HepG2 (cell line): ENCODE results near the gene PHLDB1. TPM values are rescaled to one million over a fixed set of nuclear protein-coding genes. Genes with fewer than 3 reads are reported as not detected.
A peak's percentile ranks its signal among the peaks of the same experiment; 100 is the strongest.

Experiments used
- CBFB ChIP-seq: sonication (generic); formaldehyde crosslinking; IDR thresholded peaks from 2 replicates; pipeline ENCODE4 v1.4.0; 2020; ENCODE audit warnings: missing genetic modification reagents
- NCOR1 ChIP-seq: fragments of 200-600 bp; sonication (generic); IDR thresholded peaks from 2 replicates; pipeline ENCODE4 v1.7.0; 2017; ENCODE audit warnings: antibody characterized with exemption, low read length, borderline replicate concordance
- NFE2L1 ChIP-seq: sonication (generic); formaldehyde crosslinking; IDR thresholded peaks from 2 replicates; pipeline ENCODE4 v1.4.0; 2020; ENCODE audit warnings: missing genetic modification reagents, mild to moderate bottlenecking, borderline replicate concordance
- PHB2 ChIP-seq: fragments of 450-650 bp; IDR thresholded peaks from 2 replicates; pipeline ENCODE4 v1.6.1; 2018; ENCODE audit not compliant: partially characterized antibody
- SAFB2 ChIP-seq: sonication (generic); formaldehyde crosslinking; IDR thresholded peaks from 2 replicates; pipeline ENCODE4 v1.5.1; 2020; ENCODE audit warnings: missing genetic modification reagents, low read depth, mild to moderate bottlenecking, borderline replicate concordance
- SP2 ChIP-seq: sonication (generic); formaldehyde crosslinking; IDR thresholded peaks from 2 replicates; pipeline ENCODE4 v1.5.1; 2020; ENCODE audit warnings: mild to moderate bottlenecking, missing genetic modification reagents
- SP4 ChIP-seq: sonication (generic); formaldehyde crosslinking; IDR thresholded peaks from 2 replicates; pipeline ENCODE4 v1.8.1; 2023; ENCODE audit warnings: mild to moderate bottlenecking, missing genetic modification reagents
- ZBTB20 ChIP-seq: sonication (generic); formaldehyde crosslinking; IDR thresholded peaks from 2 replicates; pipeline ENCODE4 v1.8.1; 2023; ENCODE audit warnings: missing genetic modification reagents, low read depth, mild to moderate bottlenecking, borderline replicate concordance
- ZBTB3 ChIP-seq: sonication (generic); formaldehyde crosslinking; IDR thresholded peaks from 2 replicates; pipeline ENCODE4 v1.4.0; 2020; ENCODE audit warnings: low read depth, mild to moderate bottlenecking, moderate library complexity, missing genetic modification reagents, borderline replicate concordance
- ZNF124 ChIP-seq: sonication (generic); formaldehyde crosslinking; IDR thresholded peaks from 2 replicates; pipeline ENCODE4 v1.4.0; 2020; ENCODE audit warnings: missing genetic modification reagents
- ZNF33A ChIP-seq: sonication (generic); formaldehyde crosslinking; IDR thresholded peaks from 2 replicates; pipeline ENCODE4 v1.5.1; 2020; ENCODE audit warnings: missing genetic modification reagents, mild to moderate bottlenecking, moderate library complexity, borderline replicate concordance
- ZNF543 ChIP-seq: sonication (generic); formaldehyde crosslinking; IDR thresholded peaks from 2 replicates; pipeline ENCODE4 v1.4.0; 2020; ENCODE audit warnings: mild to moderate bottlenecking, missing genetic modification reagents
- ZNF563 ChIP-seq: sonication (generic); formaldehyde crosslinking; IDR thresholded peaks from 2 replicates; pipeline ENCODE4 v1.8.0; 2022; ENCODE audit warnings: mild to moderate bottlenecking, moderate library complexity, missing genetic modification reagents
- ZNF816 ChIP-seq: sonication (generic); formaldehyde crosslinking; IDR thresholded peaks from 2 replicates; pipeline ENCODE4 v1.8.0; 2022; ENCODE audit warnings: missing genetic modification reagents, mild to moderate bottlenecking, borderline replicate concordance
- ZNF839 ChIP-seq: sonication (generic); formaldehyde crosslinking; IDR thresholded peaks from 2 replicates; pipeline ENCODE4 v1.4.0; 2020; ENCODE audit warnings: missing genetic modification reagents, mild to moderate bottlenecking, borderline replicate concordance
- polyA plus RNA-seq, 8 experiments: library from polyadenylated mRNA; depleted of rRNA in 3 of 8; stranded (reverse) in 7 of 8; unstranded in 1 of 8; fragments of >200 nt; fragmentation: Illumina TruSeq in 4 of 8; extraction: Trizol in 4 of 8; gene quantifications; 2 replicates each; pipeline versions ENCODE4 v1.2.1 to v1.2.3, GENCODE V29; 2011 to 2016; ENCODE audit warnings: low read depth in 4 of 8, missing spikeins in 1 of 8, mixed read lengths in 1 of 8; ENCODE audit not compliant: insufficient read depth in 1 of 8
- total RNA-seq, 5 experiments: library from RNA; depleted of rRNA; stranded (reverse); fragments of >200 nt; fragmentation: Illumina TruSeq; extraction: Trizol; gene quantifications; 2 replicates each; pipeline ENCODE4 v1.2.3, GENCODE V29; 2016; ENCODE audit warnings: low read depth in 1 of 5
- TF ChIP-seq, protein P1 (sequence below), 2 experiments: sonication (generic) in 1 of 2; formaldehyde crosslinking in 1 of 2; IDR thresholded peaks; 2 replicates each; pipeline versions ENCODE4 v1.4.0 to v1.6.1; 2016 to 2020; ENCODE audit warnings: borderline replicate concordance in 1 of 2, low read depth in 1 of 2, mild to moderate bottlenecking in 1 of 2, missing genetic modification reagents in 1 of 2
- TF ChIP-seq, protein P2 (sequence below): sonication (generic); formaldehyde crosslinking; IDR thresholded peaks from 2 replicates; pipeline ENCODE4 v1.8.0; 2022; ENCODE audit warnings: missing genetic modification reagents, mild to moderate bottlenecking, borderline replicate concordance
- TF ChIP-seq, protein P3 (sequence below): sonication (generic); formaldehyde crosslinking; IDR thresholded peaks from 2 replicates; pipeline ENCODE4 v1.4.0; 2020; ENCODE audit warnings: missing genetic modification reagents
- TF ChIP-seq, protein P4 (sequence below): sonication (generic); formaldehyde crosslinking; IDR thresholded peaks from 2 replicates; pipeline ENCODE4 v1.8.1; 2022; ENCODE audit warnings: mild to moderate bottlenecking, missing genetic modification reagents
- TF ChIP-seq, protein P5 (sequence below): sonication (generic); formaldehyde crosslinking; IDR thresholded peaks from 2 replicates; pipeline ENCODE4 v1.5.1; 2020; ENCODE audit warnings: missing genetic modification reagents, mild to moderate bottlenecking, borderline replicate concordance

Gene PHLDB1
- total and polyA plus RNA-seq, 2 of the 13 experiments (the other 11 are each of a cell fraction or from before 2014, with no cell fraction given), result 13.8 to 14.2 TPM

DNA sequence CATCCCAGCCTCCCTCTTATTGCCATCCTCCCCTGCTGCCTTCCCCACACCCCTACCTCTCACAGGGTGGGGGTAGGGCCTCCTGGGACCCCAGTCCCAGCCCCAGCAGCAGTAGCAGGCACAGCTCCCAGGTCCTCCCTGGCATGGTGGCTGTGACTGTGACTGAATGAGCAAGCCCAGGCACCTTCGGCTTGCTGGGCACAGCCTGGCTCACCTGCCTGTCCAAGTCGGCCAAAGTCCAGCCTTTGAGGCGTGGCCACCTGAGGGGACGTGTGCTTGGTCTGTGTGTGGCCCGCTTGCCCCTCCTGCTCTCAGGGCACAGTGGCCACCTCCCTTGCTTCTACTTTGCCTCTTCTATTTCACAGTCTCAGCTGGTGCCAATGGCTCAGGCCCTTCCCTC is 72.1 kb downstream of the PHLDB1 start, which contains the start of gene TREH (continued):
- TF ChIP-seq, protein P1, sequence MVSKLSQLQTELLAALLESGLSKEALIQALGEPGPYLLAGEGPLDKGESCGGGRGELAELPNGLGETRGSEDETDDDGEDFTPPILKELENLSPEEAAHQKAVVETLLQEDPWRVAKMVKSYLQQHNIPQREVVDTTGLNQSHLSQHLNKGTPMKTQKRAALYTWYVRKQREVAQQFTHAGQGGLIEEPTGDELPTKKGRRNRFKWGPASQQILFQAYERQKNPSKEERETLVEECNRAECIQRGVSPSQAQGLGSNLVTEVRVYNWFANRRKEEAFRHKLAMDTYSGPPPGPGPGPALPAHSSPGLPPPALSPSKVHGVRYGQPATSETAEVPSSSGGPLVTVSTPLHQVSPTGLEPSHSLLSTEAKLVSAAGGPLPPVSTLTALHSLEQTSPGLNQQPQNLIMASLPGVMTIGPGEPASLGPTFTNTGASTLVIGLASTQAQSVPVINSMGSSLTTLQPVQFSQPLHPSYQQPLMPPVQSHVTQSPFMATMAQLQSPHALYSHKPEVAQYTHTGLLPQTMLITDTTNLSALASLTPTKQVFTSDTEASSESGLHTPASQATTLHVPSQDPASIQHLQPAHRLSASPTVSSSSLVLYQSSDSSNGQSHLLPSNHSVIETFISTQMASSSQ (IDR thresholded peaks at IDR 0.05; ENCODE audit: low read depth), result no peak
- TF ChIP-seq, protein P1 (CRISPR knock-in tag; IDR thresholded peaks at IDR 0.05; ENCODE audit: borderline replicate concordance), result no peak; the same call in 1 of the 2 replicates
- TF ChIP-seq SAFB2 (CRISPR knock-in tag) (no peak), ZNF124 (CRISPR knock-in tag) (no peak), SP2 (CRISPR knock-in tag) (no peak), ZNF543 (CRISPR knock-in tag) (no peak), ZBTB3 (CRISPR knock-in tag) (no peak), ZNF563 (CRISPR knock-in tag) (no peak), NCOR1 (no peak), ZNF33A (CRISPR knock-in tag) (no peak), ZNF839 (CRISPR knock-in tag) (no peak), ZBTB20 (CRISPR knock-in tag) (peak; percentile 41; the same call in 1 of the 2 replicates), ZNF816 (no peak), NFE2L1 (no peak), PHB2 (no peak), SP4 (0 out of 2 replicates have a peak, but pooled peaks have one; percentile 53), CBFB (CRISPR knock-in tag) (no peak)
- TF ChIP-seq, protein P2, sequence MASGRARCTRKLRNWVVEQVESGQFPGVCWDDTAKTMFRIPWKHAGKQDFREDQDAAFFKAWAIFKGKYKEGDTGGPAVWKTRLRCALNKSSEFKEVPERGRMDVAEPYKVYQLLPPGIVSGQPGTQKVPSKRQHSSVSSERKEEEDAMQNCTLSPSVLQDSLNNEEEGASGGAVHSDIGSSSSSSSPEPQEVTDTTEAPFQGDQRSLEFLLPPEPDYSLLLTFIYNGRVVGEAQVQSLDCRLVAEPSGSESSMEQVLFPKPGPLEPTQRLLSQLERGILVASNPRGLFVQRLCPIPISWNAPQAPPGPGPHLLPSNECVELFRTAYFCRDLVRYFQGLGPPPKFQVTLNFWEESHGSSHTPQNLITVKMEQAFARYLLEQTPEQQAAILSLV, result 0 out of 2 replicates have a peak, but pooled peaks have one; percentile 16
- TF ChIP-seq, protein P3, sequence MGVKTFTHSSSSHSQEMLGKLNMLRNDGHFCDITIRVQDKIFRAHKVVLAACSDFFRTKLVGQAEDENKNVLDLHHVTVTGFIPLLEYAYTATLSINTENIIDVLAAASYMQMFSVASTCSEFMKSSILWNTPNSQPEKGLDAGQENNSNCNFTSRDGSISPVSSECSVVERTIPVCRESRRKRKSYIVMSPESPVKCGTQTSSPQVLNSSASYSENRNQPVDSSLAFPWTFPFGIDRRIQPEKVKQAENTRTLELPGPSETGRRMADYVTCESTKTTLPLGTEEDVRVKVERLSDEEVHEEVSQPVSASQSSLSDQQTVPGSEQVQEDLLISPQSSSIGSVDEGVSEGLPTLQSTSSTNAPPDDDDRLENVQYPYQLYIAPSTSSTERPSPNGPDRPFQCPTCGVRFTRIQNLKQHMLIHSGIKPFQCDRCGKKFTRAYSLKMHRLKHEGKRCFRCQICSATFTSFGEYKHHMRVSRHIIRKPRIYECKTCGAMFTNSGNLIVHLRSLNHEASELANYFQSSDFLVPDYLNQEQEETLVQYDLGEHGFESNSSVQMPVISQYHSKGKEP (CRISPR knock-in tag), result no peak
- TF ChIP-seq, protein P4, sequence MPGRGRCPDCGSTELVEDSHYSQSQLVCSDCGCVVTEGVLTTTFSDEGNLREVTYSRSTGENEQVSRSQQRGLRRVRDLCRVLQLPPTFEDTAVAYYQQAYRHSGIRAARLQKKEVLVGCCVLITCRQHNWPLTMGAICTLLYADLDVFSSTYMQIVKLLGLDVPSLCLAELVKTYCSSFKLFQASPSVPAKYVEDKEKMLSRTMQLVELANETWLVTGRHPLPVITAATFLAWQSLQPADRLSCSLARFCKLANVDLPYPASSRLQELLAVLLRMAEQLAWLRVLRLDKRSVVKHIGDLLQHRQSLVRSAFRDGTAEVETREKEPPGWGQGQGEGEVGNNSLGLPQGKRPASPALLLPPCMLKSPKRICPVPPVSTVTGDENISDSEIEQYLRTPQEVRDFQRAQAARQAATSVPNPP (CRISPR knock-in tag), result no peak
- TF ChIP-seq, protein P5, sequence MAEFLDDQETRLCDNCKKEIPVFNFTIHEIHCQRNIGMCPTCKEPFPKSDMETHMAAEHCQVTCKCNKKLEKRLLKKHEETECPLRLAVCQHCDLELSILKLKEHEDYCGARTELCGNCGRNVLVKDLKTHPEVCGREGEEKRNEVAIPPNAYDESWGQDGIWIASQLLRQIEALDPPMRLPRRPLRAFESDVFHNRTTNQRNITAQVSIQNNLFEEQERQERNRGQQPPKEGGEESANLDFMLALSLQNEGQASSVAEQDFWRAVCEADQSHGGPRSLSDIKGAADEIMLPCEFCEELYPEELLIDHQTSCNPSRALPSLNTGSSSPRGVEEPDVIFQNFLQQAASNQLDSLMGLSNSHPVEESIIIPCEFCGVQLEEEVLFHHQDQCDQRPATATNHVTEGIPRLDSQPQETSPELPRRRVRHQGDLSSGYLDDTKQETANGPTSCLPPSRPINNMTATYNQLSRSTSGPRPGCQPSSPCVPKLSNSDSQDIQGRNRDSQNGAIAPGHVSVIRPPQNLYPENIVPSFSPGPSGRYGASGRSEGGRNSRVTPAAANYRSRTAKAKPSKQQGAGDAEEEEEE (CRISPR knock-in tag), result no peak
